Suprapubic skin (tissue), 3 donors: ENCODE measurements around the gene MRAS.

Source experiments
- CTCF ChIP-seq, 2 donors: fragments of 200-600 bp in 1 of 2; fragments of 450-650 bp in 1 of 2; sonication (generic) in 1 of 2; IDR thresholded peaks; one replicate each; pipeline ENCODE4 v1.5.1; 2016 to 2019; ENCODE audit warnings: antibody characterized with exemption in 2 of 2, mild to moderate bottlenecking in 1 of 2, moderate library complexity in 1 of 2
- EP300 ChIP-seq: sonication (generic); formaldehyde crosslinking; IDR thresholded peaks from one replicate; pipeline ENCODE4 v1.6.1; 2017; ENCODE audit warnings: antibody characterized with exemption

DNA sequence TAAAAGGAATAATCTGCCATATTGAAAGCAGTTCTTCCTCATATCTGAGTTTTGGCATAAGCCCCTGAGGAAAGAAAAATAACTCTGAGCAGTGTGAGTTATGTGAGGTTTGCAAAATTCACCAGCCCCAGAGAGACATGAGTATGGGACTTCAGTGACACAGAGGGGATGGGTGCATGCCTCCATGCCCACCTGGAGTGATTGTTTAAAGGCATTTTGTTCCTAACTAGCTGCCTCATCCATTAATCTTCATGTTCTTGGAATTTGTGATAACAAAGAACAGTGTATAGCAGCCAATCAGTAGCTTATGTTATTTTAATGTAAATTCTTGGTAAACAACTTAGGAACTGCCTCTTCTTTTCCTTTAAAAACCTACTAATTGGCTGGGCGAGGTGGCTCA is 74.9 kb downstream of the MRAS start:
- TF ChIP-seq CTCF (IDR thresholded peaks at IDR 0.05) (no peak), EP300 (no peak)
